Mesendoderm (in vitro differentiated cells): Measurements from ENCODE around the gene MYT1.
"Not testable (repeated sequence)": the region's sequence is repeated elsewhere in the genome, so short reads cannot be mapped to it uniquely, and the experiment has no call there.

ENCODE experiments used
- DNase-seq: peaks from one replicate; pipeline ENCODE4 v3.0.0; 2013
- H2AK5ac ChIP-seq: 2 replicates; pipeline ENCODE4 v1.6.1; 2013; ENCODE audit warnings: low read length, inconsistent platforms
- H2BK120ac ChIP-seq: 2 replicates; pipeline ENCODE4 v1.6.1; 2013; ENCODE audit warnings: low read depth, mild to moderate bottlenecking, low read length, moderate library complexity, mixed read lengths
- H2BK15ac ChIP-seq: replicated peaks from 2 replicates; pipeline ENCODE4 v1.6.1; 2013; ENCODE audit warnings: low read depth, mild to moderate bottlenecking, moderate library complexity
- H2BK5ac ChIP-seq: 2 replicates; pipeline ENCODE4 v1.6.1; 2013; ENCODE audit warnings: low read length, inconsistent platforms
- H3K18ac ChIP-seq: 2 replicates; pipeline ENCODE4 v1.6.1; 2013; ENCODE audit warnings: mild to moderate bottlenecking, low read length, mixed read lengths
- H3K23ac ChIP-seq: one replicate; pipeline ENCODE4 v1.6.1; 2013; ENCODE audit warnings: low read length
- H3K27ac ChIP-seq: 2 replicates; pipeline ENCODE4 v1.5.1; 2013; ENCODE audit warnings: low read depth, mild to moderate bottlenecking, inconsistent platforms, low read length, moderate library complexity
- H3K27me3 ChIP-seq: 2 replicates; pipeline ENCODE4 v1.6.1; 2013; ENCODE audit warnings: low read length, control low read depth, mild to moderate bottlenecking, inconsistent platforms; ENCODE audit not compliant: insufficient read depth, poor library complexity
- H3K36me3 ChIP-seq: 2 replicates; pipeline ENCODE4 v1.6.1; 2013; ENCODE audit warnings: low read length, inconsistent platforms; ENCODE audit not compliant: control insufficient read depth, insufficient read depth
- H3K4ac ChIP-seq: one replicate; pipeline ENCODE4 v1.6.1; 2013; ENCODE audit warnings: low read depth, mild to moderate bottlenecking, low read length, moderate library complexity
- H3K4me1 ChIP-seq: 2 replicates; pipeline ENCODE4 v1.6.1; 2013; ENCODE audit warnings: low read depth, low read length, inconsistent platforms; ENCODE audit not compliant: control insufficient read depth
- H3K4me2 ChIP-seq: 2 replicates; pipeline ENCODE4 v1.6.1; 2013; ENCODE audit warnings: low read length
- H3K4me3 ChIP-seq: 2 replicates; pipeline ENCODE4 v1.5.1; 2013; ENCODE audit warnings: mild to moderate bottlenecking, low read length
- H3K56ac ChIP-seq: one replicate; pipeline ENCODE4 v1.6.1; 2013; ENCODE audit warnings: low read length
- H3K79me1 ChIP-seq: 2 replicates; pipeline ENCODE4 v1.6.1; 2013; ENCODE audit warnings: low read length, inconsistent platforms
- H3K79me2 ChIP-seq: 2 replicates; pipeline ENCODE4 v1.6.1; 2013; ENCODE audit warnings: mild to moderate bottlenecking, low read length; ENCODE audit not compliant: control insufficient read depth, insufficient read depth
- H3K9ac ChIP-seq: 2 replicates; pipeline ENCODE4 v1.6.1; 2013; ENCODE audit warnings: low read length, inconsistent platforms
- H4K5ac ChIP-seq: one replicate; pipeline ENCODE4 v1.6.1; 2013; ENCODE audit warnings: low read length
- H4K8ac ChIP-seq: one replicate; pipeline ENCODE4 v1.6.1; 2013; ENCODE audit warnings: low read depth, mild to moderate bottlenecking, control low read depth, low read length, moderate library complexity
- WGBS: extraction: QIAGEN DNeasy Blood & Tissue Kit; methylation state at CpG from one replicate; pipeline ENCODE4 v1.1.7; 2013; ENCODE audit warnings: low lambda C conversion rate, missing lambda C conversion rate; ENCODE audit not compliant: insufficient coverage; ENCODE audit errors: extremely low coverage; 5-methylcytosine and 5-hydroxymethylcytosine counted together

The MYT1 gene

DNA sequence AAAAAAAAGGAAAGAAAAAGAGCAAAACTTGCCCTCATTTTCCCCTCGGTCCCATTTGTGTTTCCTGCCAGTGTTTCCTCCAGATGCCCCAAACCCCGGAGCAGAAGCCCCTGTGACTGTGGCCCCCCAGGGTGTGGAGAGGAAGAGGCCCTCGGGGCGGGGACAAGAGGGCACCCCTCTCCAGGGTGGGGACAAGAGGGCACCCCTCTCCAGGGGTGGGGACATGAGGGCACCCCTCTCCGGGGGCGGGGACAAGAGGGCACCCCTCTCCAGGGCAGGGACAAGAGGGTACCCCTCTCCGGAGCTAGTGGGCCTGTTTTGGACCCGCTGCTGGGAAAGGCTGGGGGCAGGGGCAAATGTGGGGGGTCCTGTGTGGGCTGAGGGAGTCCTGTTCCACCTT lies 13.1 kb downstream of the MYT1 start:
- no peak overlapping the region for H3K4ac ChIP-seq
- no peaks in the 10 kb centered on the region for H3K27me3 ChIP-seq
- H3K4me2 ChIP-seq = no peak overlapping the region
- peaks cover 2% of the 10 kb centered on the region for H3K4me1 ChIP-seq
- no peak overlapping the region for H3K56ac ChIP-seq
- H2BK5ac ChIP-seq = no peak overlapping the region
- H3K36me3 ChIP-seq = peaks cover 2% of the 10 kb centered on the region
- no peaks in the 10 kb centered on the region for H3K79me2 ChIP-seq
- no peak overlapping the region for H3K9ac ChIP-seq
- H3K79me1 ChIP-seq = no peaks in the 10 kb centered on the region
- no CpG with 5 or more reads among the region's 8 CpGs for WGBS
- no peak overlapping the region for H3K18ac ChIP-seq
- H2BK15ac ChIP-seq = no peak overlapping the region
- H2BK120ac ChIP-seq = no peak overlapping the region
- H3K23ac ChIP-seq = no peak overlapping the region
- H3K27ac ChIP-seq = no peak overlapping the region
- no peak overlapping the region for H2AK5ac ChIP-seq
- H4K8ac ChIP-seq = no peak overlapping the region
- no peak for DNase-seq
- H4K5ac ChIP-seq = no peak overlapping the region
- H3K4me3 ChIP-seq = no peak overlapping the region

- H2AK5ac ChIP-seq = no peak overlapping the region
- no peak overlapping the region for H3K18ac ChIP-seq
- no peaks in the 10 kb centered on the region for H3K79me1 ChIP-seq
- H3K4me2 ChIP-seq = no peak overlapping the region
- H3K36me3 ChIP-seq = peaks cover 2% of the 10 kb centered on the region
- no peak overlapping the region for H2BK15ac ChIP-seq
- no peak for DNase-seq
- H2BK5ac ChIP-seq = no peak overlapping the region
- no peak overlapping the region for H3K27ac ChIP-seq
- H3K9ac ChIP-seq = no peak overlapping the region
- H3K4ac ChIP-seq = no peak overlapping the region
- H3K56ac ChIP-seq = no peak overlapping the region
- no peak overlapping the region for H2BK120ac ChIP-seq
- H4K8ac ChIP-seq = no peak overlapping the region
- WGBS = no CpG with 5 or more reads among the region's 4 CpGs
- no peak overlapping the region for H4K5ac ChIP-seq
- no peaks in the 10 kb centered on the region for H3K27me3 ChIP-seq
- H3K23ac ChIP-seq = no peak overlapping the region
- H3K4me3 ChIP-seq = no peak overlapping the region
- peaks cover 2% of the 10 kb centered on the region for H3K4me1 ChIP-seq
- H3K79me2 ChIP-seq = no peaks in the 10 kb centered on the region
These were observed 13.5 kb downstream of the MYT1 start for GRCh38 chr20:64177787-64178186.

GRCh38 chr20:64178925-64179324 lies 14.7 kb downstream of the MYT1 start:
- DNase-seq = not testable (repeated sequence)

DNA sequence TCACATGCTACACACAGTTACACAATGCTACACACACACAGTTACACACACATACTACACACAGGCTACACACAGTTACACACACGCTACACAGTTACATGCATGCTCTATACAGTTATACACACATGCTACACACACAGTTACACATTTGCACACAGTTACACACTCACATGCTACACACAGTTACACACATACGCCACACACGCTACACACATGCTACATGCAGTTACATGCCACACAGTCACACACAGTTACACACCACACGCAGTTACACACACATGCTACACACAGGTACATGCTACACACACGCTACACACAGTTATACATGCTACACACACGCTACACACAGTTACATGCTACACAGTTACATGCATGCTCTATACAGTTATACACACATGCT lies 15.6 kb downstream of the MYT1 start:
- Histone ChIP-seq H3K27me3 (no peaks in the 10 kb centered on the region), H2BK15ac (no peak overlapping the region), H2BK120ac (no peak overlapping the region), H3K4me2 (no peak overlapping the region), H3K4ac (no peak overlapping the region), H4K5ac (no peak overlapping the region), H3K79me1 (no peaks in the 10 kb centered on the region), H3K27ac (no peak overlapping the region), H3K56ac (no peak overlapping the region), H3K23ac (peak overlapping the region; percentile 59), H2BK5ac (no peak overlapping the region), H3K9ac (no peak overlapping the region), H3K4me3 (no peak overlapping the region), H4K8ac (no peak overlapping the region), H2AK5ac (no peak overlapping the region), H3K36me3 (peaks cover 2% of the 10 kb centered on the region), H3K4me1 (peaks cover 2% of the 10 kb centered on the region), H3K18ac (no peak overlapping the region), H3K79me2 (no peaks in the 10 kb centered on the region)
- no peak for DNase-seq
- no CpG with 5 or more reads among the region's 6 CpGs for WGBS

More at GRCh38 chr20:64178925-64179324, 14.7 kb downstream of the MYT1 start:
- H2AK5ac ChIP-seq, H3K79me2 ChIP-seq, H3K4me1 ChIP-seq, H3K18ac ChIP-seq, H3K4me2 ChIP-seq, H3K56ac ChIP-seq, H3K4ac ChIP-seq, H2BK5ac ChIP-seq, H2BK15ac ChIP-seq, H3K23ac ChIP-seq, H2BK120ac ChIP-seq, H4K8ac ChIP-seq, H3K27me3 ChIP-seq, H3K4me3 ChIP-seq, H4K5ac ChIP-seq, H3K9ac ChIP-seq, H3K36me3 ChIP-seq, H3K27ac ChIP-seq, H3K79me1 ChIP-seq: not testable (repeated sequence)
- no CpG with 5 or more reads among the region's 20 CpGs for WGBS

GRCh38 chr20:64180673-64181072 lies 16.4 kb downstream of the MYT1 start:
- H2BK15ac ChIP-seq = no peak overlapping the region
- DNase-seq = no peak
- no CpG with 5 or more reads among the region's 7 CpGs for WGBS

DNA sequence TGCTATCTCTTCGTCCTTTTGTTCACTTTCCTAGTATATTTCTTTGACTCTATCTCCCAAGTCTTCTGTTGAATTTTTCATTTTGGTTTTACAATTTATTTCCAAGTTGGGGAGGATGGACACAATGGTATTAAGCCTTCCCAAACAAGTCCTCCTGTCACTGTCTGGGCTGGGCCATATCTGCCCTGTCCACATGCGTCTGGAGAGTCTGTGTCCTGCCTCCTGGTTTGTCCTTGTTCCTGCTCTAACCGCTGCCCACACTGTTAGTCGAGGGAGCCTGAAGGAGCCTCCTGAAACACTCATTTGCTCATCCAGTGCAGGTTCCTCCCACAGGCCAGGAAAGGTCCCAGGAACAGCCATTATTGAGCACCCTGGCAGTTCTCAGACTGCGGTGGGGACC lies 17.1 kb downstream of the MYT1 start:
- Histone ChIP-seq H3K79me1 (no peaks in the 10 kb centered on the region), H4K5ac (no peak overlapping the region), H3K4me2 (no peak overlapping the region), H3K18ac (no peak overlapping the region), H3K23ac (no peak overlapping the region), H3K4me3 (no peak overlapping the region), H2BK15ac (no peak overlapping the region), H3K79me2 (no peaks in the 10 kb centered on the region), H2BK5ac (no peak overlapping the region), H3K4me1 (peaks cover 2% of the 10 kb centered on the region), H2BK120ac (no peak overlapping the region), H3K56ac (no peak overlapping the region), H4K8ac (no peak overlapping the region), H3K27me3 (no peaks in the 10 kb centered on the region), H3K36me3 (peaks cover 2% of the 10 kb centered on the region), H3K4ac (no peak overlapping the region), H3K9ac (no peak overlapping the region), H2AK5ac (no peak overlapping the region), H3K27ac (no peak overlapping the region)
- no CpG with 5 or more reads among the region's 5 CpGs for WGBS
- no peak for DNase-seq

More at GRCh38 chr20:64180673-64181072, 16.4 kb downstream of the MYT1 start:
- H3K18ac ChIP-seq = no peak overlapping the region
- no peak overlapping the region for H3K4me3 ChIP-seq
- no peak overlapping the region for H2AK5ac ChIP-seq
- H3K79me2 ChIP-seq = no peaks in the 10 kb centered on the region
- no peak overlapping the region for H4K5ac ChIP-seq
- H3K4me1 ChIP-seq = peaks cover 2% of the 10 kb centered on the region
- H4K8ac ChIP-seq = no peak overlapping the region
- H3K36me3 ChIP-seq = peaks cover 2% of the 10 kb centered on the region
- H3K4me2 ChIP-seq = no peak overlapping the region
- no peaks in the 10 kb centered on the region for H3K27me3 ChIP-seq
- no peak overlapping the region for H3K56ac ChIP-seq
- H3K23ac ChIP-seq = no peak overlapping the region
- H2BK120ac ChIP-seq = no peak overlapping the region
- no peak overlapping the region for H3K27ac ChIP-seq
- H3K4ac ChIP-seq = no peak overlapping the region
- no peaks in the 10 kb centered on the region for H3K79me1 ChIP-seq
- no peak overlapping the region for H3K9ac ChIP-seq
- H2BK5ac ChIP-seq = no peak overlapping the region
